HG02970 (cell line): Measurements from ENCODE around the gene ZIK1.

ENCODE experiments used
- ATAC-seq: cut with Tn5 transposase; IDR thresholded peaks from one replicate; pipeline ENCODE4 v1.9.1; 2021; ENCODE audit warnings: mild to moderate bottlenecking, moderate library complexity, moderate number of reproducible peaks; ENCODE audit not compliant: unreplicated experiment, low FRiP score

The ZIK1 gene

GRCh38 chr19:57606931-57607330, 23.0 kb downstream of the ZIK1 start:
- no peak for ATAC-seq

DNA sequence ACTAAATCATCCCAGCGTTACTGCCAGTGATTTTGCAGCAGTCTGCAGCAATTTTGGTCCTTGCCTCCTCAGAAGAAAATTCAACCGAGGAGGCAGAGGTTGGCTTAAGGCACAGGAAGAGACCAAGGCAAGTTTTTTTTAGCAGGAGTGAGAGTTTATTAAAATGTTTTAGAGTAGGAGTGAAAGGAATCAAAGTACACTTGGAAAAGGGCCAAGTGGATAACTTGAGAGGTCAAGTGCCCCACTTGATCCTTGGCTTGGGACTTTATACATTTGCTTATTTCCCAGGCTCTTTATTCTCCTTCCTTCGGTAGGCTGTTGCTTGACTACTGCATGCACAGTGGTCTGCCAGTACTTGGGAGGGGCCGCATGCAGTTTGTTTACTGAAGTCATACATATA, 27.2 kb downstream of the ZIK1 start:
- ATAC-seq = no peak

DNA sequence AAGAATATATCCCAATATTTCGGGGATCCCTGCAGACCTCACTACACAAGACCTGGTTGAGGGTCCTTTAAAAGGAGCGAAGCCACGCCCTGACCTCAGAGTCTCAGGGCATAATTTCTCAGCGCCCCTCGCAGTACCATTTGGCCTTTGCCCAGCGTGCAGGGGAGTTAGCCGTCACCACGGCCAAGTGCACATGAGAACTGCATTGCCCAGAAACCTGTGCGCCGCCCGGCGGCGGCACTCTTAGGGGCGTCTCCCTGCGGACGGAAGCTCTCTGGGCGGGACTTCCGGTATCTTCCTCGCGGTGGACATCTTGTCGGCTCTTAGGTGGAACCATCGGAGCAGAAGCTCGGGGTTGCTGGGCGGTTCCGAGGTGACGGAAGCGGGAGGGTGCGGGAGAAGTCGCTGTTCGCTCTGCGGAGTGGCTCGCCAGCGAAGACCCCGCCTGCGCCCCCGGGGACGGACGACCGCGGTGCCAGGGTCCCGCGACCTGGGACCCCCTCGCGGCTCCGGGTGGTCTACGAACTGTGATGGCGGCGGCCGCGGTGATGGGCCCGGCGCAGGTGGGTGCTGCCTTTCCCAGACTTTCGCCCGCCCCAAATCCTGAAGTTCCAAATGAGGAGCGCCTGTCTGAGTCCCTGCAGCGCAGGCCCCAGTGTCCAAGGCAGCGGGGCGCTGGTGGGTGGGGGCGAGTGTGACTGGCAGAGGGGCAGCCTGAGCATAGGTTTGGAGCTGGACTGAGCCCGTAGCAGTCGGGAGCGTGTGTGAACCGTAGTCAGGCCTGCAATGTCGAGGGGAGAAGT, 30.2 kb downstream of the ZIK1 start, which contains the start of gene ZNF134:
ZNF134 (plus strand) TSS at position 302 of the 803 bp plus-strand sequence. CDS start 5,227 bp downstream, outside the sequence.
- ATAC-seq = no peak

DNA sequence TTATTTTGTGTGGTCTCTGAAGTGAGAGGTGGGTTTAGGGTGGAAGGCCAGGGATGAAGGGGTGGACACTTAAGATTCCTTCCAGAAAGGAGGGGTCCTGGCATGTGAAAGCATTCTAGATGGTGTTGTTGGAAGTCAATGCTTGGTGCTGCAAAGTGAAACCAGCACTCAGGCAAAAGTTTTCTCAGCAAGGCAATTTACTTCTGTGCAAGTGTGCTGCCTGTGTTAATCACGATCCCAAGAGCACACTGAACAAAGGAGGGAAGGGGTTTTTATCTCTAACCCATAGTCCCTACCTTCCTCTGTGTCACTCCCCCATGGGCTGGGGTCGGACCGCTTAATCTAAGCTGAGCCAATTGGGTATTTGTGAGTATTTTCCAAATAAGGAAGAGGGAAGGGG, 31.4 kb downstream of the ZIK1 start:
- ATAC-seq = no peak

DNA sequence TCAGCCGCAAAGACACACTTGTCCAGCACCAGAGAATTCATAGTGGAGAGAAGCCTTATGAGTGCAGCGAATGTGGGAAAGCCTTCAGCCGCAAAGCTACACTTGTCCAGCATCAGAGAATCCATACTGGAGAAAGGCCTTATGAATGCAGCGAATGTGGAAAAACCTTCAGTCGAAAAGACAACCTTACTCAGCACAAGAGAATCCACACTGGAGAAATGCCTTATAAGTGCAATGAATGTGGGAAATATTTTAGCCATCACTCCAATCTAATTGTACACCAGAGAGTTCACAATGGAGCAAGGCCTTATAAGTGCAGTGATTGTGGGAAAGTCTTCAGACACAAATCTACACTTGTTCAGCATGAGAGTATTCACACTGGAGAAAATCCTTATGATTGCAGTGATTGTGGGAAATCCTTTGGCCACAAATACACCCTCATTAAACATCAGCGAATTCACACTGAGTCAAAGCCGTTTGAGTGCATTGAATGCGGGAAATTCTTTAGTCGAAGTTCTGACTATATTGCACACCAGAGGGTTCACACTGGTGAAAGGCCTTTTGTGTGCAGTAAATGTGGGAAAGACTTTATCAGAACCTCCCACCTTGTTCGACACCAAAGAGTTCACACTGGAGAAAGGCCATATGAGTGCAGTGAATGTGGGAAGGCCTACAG, 36.9 kb downstream of the ZIK1 start:
- no peak for ATAC-seq

DNA sequence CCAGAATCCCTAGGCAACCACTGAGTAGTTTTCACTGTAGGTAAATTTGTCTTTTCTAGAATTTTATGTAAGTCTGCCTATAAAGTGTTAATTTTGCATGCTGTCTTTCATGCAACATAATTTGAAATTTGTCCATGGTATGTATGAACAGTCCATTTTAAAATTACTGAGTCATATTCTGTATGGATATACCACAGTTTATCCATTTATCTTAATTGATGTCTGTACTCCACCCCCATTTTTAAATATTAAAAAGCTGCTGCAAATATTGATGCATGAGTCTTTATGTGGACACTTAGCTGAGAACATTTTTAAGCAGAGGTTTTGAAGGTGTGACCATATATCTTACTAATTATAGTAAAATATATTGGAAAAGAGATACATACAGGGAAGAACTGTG, 39.1 kb downstream of the ZIK1 start:
- ATAC-seq = no peak

DNA sequence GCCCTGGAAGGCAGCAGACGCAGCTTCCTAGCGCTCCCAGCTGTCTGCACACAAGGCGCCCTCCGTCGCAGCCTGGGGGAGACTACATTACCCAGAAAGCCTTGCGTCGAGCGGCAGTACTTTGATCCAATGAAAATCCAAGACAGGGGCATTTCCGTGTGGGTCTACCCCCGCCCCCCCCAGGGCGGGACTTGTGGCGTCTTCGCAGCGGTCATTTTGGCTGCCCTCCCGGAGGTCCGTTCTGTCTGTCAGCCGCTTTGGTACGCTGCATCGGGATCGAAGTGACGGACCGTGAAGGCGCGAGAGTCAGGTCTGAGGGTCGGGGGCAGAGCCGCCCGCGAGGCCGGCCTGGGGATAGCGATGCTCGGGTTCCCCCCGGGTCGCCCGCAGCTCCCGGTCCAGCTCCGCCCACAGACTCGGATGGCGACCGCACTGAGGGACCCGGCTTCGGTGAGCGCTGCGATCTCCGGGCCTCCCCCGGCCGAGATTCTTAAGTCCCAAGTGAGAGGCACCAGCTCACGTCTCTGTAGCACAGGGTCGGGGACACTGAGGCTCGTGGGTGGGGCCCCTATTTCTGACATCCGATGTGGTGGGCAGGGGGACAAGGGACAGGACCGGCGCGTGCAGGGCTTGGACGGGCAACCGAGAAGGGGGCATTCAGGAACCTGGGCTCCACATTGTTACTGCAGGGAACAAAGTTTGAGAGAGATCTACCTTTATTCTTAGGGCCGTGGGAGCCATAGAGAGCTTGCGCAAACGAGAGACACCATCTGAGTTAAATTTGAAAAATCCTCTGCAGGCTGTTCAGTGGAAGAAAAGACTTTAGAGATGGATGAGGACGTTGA, 49.3 kb downstream of the ZIK1 start, which contains the start of gene ZNF211:
ZNF211 (plus strand) TSS at position 182 of the 845 bp plus-strand sequence; CDS start at position 361, 179 bp downstream.
- peak; percentile 95 for ATAC-seq

DNA sequence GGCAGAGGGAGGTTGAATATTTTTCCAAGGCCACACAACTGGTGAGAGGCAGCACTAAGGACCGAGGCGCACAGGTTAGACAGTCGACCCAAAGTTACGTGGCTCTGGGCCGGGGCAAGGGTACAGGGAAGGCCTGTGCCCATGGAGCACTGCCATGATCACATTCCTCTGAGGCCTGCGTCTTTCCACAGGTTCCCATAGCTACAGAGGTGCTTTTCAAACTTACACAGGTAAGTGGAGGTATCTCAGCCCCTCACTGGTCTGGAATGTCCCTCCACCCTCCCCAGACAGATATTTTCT, 49.8 kb downstream of the ZIK1 start:
- no peak for ATAC-seq

DNA sequence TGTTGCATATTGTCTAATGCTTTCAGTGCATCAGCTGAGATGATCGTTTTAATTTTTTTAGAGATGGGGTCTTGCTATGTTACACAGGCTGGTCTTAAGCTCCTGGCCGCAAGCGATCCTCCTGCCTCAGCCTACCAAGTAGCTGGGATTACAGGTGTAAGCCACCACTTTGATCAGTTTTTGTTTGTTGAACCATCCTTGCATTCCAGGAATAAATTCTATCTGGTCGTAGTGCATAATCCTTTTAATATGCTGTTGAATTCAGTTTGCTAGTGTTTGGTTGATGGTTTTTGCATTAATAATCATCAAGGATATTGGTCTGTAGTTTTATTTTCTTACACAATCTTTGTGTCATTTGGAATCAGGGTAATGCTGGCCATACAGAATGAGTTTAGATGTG, 53.4 kb downstream of the ZIK1 start:
- no peak for ATAC-seq

GRCh38 chr19:57641715-57642234, 57.8 kb downstream of the ZIK1 start:
- ATAC-seq = no peak

GRCh38 chr19:57642396-57643046, 58.6 kb downstream of the ZIK1 start:
- no peak for ATAC-seq
